K562 (cell line): Measurements from ENCODE around the gene CLDN15. TPM values are rescaled to one million over a fixed set of nuclear protein-coding genes. Genes with fewer than 3 reads are reported as not detected.

Experiments used
- AFF1 ChIP-seq, 2 experiments: fragments of 450-650 bp; IDR thresholded peaks; 2 replicates each; pipeline ENCODE4 v1.6.1; 2018; ENCODE audit warnings: mild to moderate bottlenecking in 2 of 2, low read depth in 1 of 2; ENCODE audit not compliant: partially characterized antibody in 2 of 2
- BCOR ChIP-seq: fragments of 450-650 bp; IDR thresholded peaks from 2 replicates; pipeline ENCODE4 v1.6.1; 2016
- BRD9 ChIP-seq: fragments of 450-650 bp; IDR thresholded peaks from 2 replicates; pipeline ENCODE4 v1.6.1; 2018; ENCODE audit warnings: low read depth; ENCODE audit not compliant: partially characterized antibody
- C11orf30 ChIP-seq: fragments of 450-650 bp; IDR thresholded peaks from 2 replicates; pipeline ENCODE4 v1.6.1; 2016; ENCODE audit warnings: low read depth, mild to moderate bottlenecking
- DLX4 ChIP-seq: fragments of 250-450 bp; sonication (Bioruptor Pico); IDR thresholded peaks from 2 replicates; pipeline ENCODE4 v1.6.1; 2021; ENCODE audit warnings: mild to moderate bottlenecking
- ELF2 ChIP-seq: fragments of 250-450 bp; sonication (Bioruptor Pico); IDR thresholded peaks from 2 replicates; pipeline ENCODE4 v1.5.0; 2021; ENCODE audit warnings: mild to moderate bottlenecking
- EP400 ChIP-seq: fragments of 450-650 bp; IDR thresholded peaks from 2 replicates; pipeline ENCODE4 v1.6.1; 2017; ENCODE audit warnings: antibody characterized with exemption, mild to moderate bottlenecking, moderate library complexity
- FOXA1 ChIP-seq: fragments of 450-650 bp; IDR thresholded peaks from 2 replicates; pipeline ENCODE4 v1.6.1; 2016; ENCODE audit warnings: mild to moderate bottlenecking, borderline replicate concordance
- FOXA3 ChIP-seq, 2 experiments: fragments of 450-650 bp in 1 of 2; sonication (generic) in 1 of 2; formaldehyde crosslinking; IDR thresholded peaks in 1 of 2; conservative IDR thresholded peaks in 1 of 2; 2 replicates each; pipeline versions ENCODE4 v1.4.0 to v1.8.0; 2020 to 2022; ENCODE audit warnings: mild to moderate bottlenecking in 2 of 2, missing genetic modification reagents in 1 of 2
- FOXM1 ChIP-seq, 2 experiments: fragments of 450-650 bp in 1 of 2; sonication (generic) in 1 of 2; formaldehyde crosslinking in 1 of 2; IDR thresholded peaks; 2 replicates each; pipeline versions ENCODE4 v1.6.1 to v1.9.0; 2017 to 2022; ENCODE audit warnings: low read depth in 2 of 2, mild to moderate bottlenecking in 2 of 2, missing genetic modification reagents in 1 of 2, moderate library complexity in 1 of 2
- IFI16 ChIP-seq: fragments of 250-450 bp; sonication (Bioruptor Pico); IDR thresholded peaks from 2 replicates; pipeline ENCODE4 v2.1.2; 2022; ENCODE audit warnings: mild to moderate bottlenecking, inconsistent platforms
- LEF1 ChIP-seq: fragments of 450-650 bp; IDR thresholded peaks from 2 replicates; pipeline ENCODE4 v1.6.1; 2016; ENCODE audit warnings: mild to moderate bottlenecking
- MTA2 ChIP-seq: fragments of 450-650 bp; IDR thresholded peaks from 2 replicates; pipeline ENCODE4 v1.6.1; 2016; ENCODE audit warnings: low read depth
- MXI1 ChIP-seq: IDR thresholded peaks from 2 replicates; pipeline ENCODE4 v1.6.1; 2011; ENCODE audit warnings: low read depth, mild to moderate bottlenecking, improper control_type of control experiment, low read length
- POLR2AphosphoS2 ChIP-seq: IDR thresholded peaks from 2 replicates; pipeline ENCODE4 v1.6.1; 2012; ENCODE audit warnings: low read length, improper control_type of control experiment
- PURB ChIP-seq: sonication (generic); formaldehyde crosslinking; IDR thresholded peaks from 2 replicates; pipeline ENCODE4 v1.9.0; 2021; ENCODE audit warnings: low read depth, mild to moderate bottlenecking, missing genetic modification reagents
- RB1 ChIP-seq: fragments of 450-650 bp; IDR thresholded peaks from 2 replicates; pipeline ENCODE4 v1.6.1; 2017; ENCODE audit warnings: low read depth, mild to moderate bottlenecking
- RFX1 ChIP-seq: fragments of 450-650 bp; IDR thresholded peaks from 2 replicates; pipeline ENCODE4 v1.6.1; 2016; ENCODE audit warnings: mild to moderate bottlenecking, moderate library complexity
- SIN3A ChIP-seq, 2 experiments: fragments of 150-350 bp in 1 of 2; IDR thresholded peaks; 2 replicates each; pipeline ENCODE4 v1.6.1; 2011 to 2016; ENCODE audit warnings: borderline replicate concordance in 2 of 2, low read depth in 2 of 2, low read length in 2 of 2, mild to moderate bottlenecking in 2 of 2, moderate library complexity in 2 of 2; ENCODE audit not compliant: control insufficient read depth in 1 of 2
- SMARCA4 ChIP-seq: fragments of 450-650 bp; IDR thresholded peaks from 2 replicates; pipeline ENCODE4 v1.6.1; 2016
- SP2 ChIP-seq: IDR thresholded peaks from 2 replicates; pipeline ENCODE4 v1.6.1; 2011; ENCODE audit warnings: mild to moderate bottlenecking, low read depth, low read length, moderate library complexity; ENCODE audit not compliant: poor library complexity, severe bottlenecking; ENCODE audit errors: extremely low read depth
- SREBF1 ChIP-seq: fragments of 150-350 bp; IDR thresholded peaks from 2 replicates; pipeline ENCODE4 v1.6.1; 2014; ENCODE audit warnings: antibody characterized with exemption, low read depth, low read length, borderline replicate concordance
- TAF15 ChIP-seq: fragments of 200-400 bp; formaldehyde crosslinking; IDR thresholded peaks from 2 replicates; pipeline ENCODE4 v1.6.1; 2017; ENCODE audit warnings: mild to moderate bottlenecking, low read depth, low read length, moderate library complexity
- TBP ChIP-seq: optimal IDR thresholded peaks from 2 replicates; pipeline ENCODE3; 2011; ENCODE audit warnings: low read depth, low read length, improper control_type of control experiment
- TCF3 ChIP-seq: sonication (generic); formaldehyde crosslinking; IDR thresholded peaks from 2 replicates; pipeline ENCODE4 v1.4.0; 2020; ENCODE audit warnings: mild to moderate bottlenecking, missing genetic modification reagents
- ZNF436 ChIP-seq: fragments of 250-450, 450-650 bp; sonication (Bioruptor Pico); formaldehyde crosslinking; IDR thresholded peaks from 2 replicates; pipeline ENCODE4 v1.7.0; 2020; ENCODE audit warnings: mild to moderate bottlenecking
- ZSCAN29 ChIP-seq: fragments of 450-650 bp; IDR thresholded peaks from 2 replicates; pipeline ENCODE4 v1.6.1; 2017
- polyA plus RNA-seq, 8 experiments: library from polyadenylated mRNA; depleted of rRNA in 4 of 8; stranded (reverse) in 5 of 8; unstranded in 3 of 8; fragments of >200 nt; fragmentation: Nextera tagmentation in 2 of 8; fragmentation: Illumina TruSeq in 1 of 8; extraction: Ambion mirVana in 2 of 8; extraction: Trizol in 1 of 8; gene quantifications; 2 replicates each; pipeline versions ENCODE4 v1.2.1 to v1.2.3, GENCODE V29; 2011 to 2014; ENCODE audit warnings: inconsistent platforms in 1 of 8, missing spikeins in 1 of 8
- total RNA-seq, 7 experiments: library from RNA; depleted of rRNA in 6 of 7; stranded (reverse); fragments of >200 nt in 6 of 7; fragmentation: Illumina TruSeq in 2 of 7; extraction: Trizol in 2 of 7; gene quantifications; 2 replicates each; pipeline versions ENCODE4 v1.2.1 to v1.2.3, GENCODE V29; 2011 to 2021; ENCODE audit warnings: low replicate concordance in 1 of 7

The CLDN15 gene
- total and polyA plus RNA-seq, 9 of the 15 experiments (the other 6 are each of a cell fraction or from before 2014, with no cell fraction given) = 0.32 to 14.5 (median 7.4) TPM

GRCh38 chr7:101244375-101245146 is 7.0 kb upstream of the CLDN15 start, which contains the start of gene FIS1 (continued):
- no peak for TF ChIP-seq BRD9
- TF ChIP-seq MXI1 = peak; percentile 81
- no peak for TF ChIP-seq ZSCAN29
- peak; percentile 49 to 99 for TF ChIP-seq AFF1 (IDR thresholded peaks at IDR 0.05; ENCODE audit: low read depth in 1 of 2, partially characterized antibody in 2 of 2)
- TF ChIP-seq MTA2 = no peak
- TF ChIP-seq RFX1 = no peak
- TF ChIP-seq EP400 = peak; percentile 91
- no peak for TF ChIP-seq PURB (CRISPR knock-in tag)
- no peak for TF ChIP-seq FOXM1 (IDR thresholded peaks at IDR 0.05; ENCODE audit: low read depth)
- TF ChIP-seq FOXM1 (CRISPR knock-in tag; IDR thresholded peaks at IDR 0.05; ENCODE audit: low read depth) = peak; percentile 78; the same call in 1 of the 2 replicates
- peak; percentile 79 to 92 for TF ChIP-seq FOXA3 (CRISPR knock-in tag; conservative IDR thresholded peaks at IDR 0.05 in 1 of 2, IDR thresholded peaks at IDR 0.05 in 1 of 2)
- no peak; the same call in 1 of the 2 replicates for TF ChIP-seq TCF3 (CRISPR knock-in tag)
- TF ChIP-seq ZNF436 (CRISPR knock-in tag) = no peak
- no peak for TF ChIP-seq DLX4 (CRISPR knock-in tag)
- TF ChIP-seq LEF1 = no peak
- TF ChIP-seq SREBF1 = no peak
- TF ChIP-seq ELF2 (CRISPR knock-in tag) = peak; percentile 77; the same call in 1 of the 2 replicates
- peak; percentile 79 for TF ChIP-seq C11orf30
- TF ChIP-seq BCOR = peak; percentile 67; the same call in 1 of the 2 replicates
- no peak for TF ChIP-seq FOXA1
- TF ChIP-seq SMARCA4 = no peak
- no peak for TF ChIP-seq IFI16 (CRISPR knock-in tag)
- TF ChIP-seq TBP = peak; percentile 60
- TF ChIP-seq POLR2AphosphoS2 = peak; percentile 96
- peak; percentile 78 for TF ChIP-seq RB1
- no peak for TF ChIP-seq TAF15
- peak; percentile 91 to 96 for TF ChIP-seq SIN3A (IDR thresholded peaks at IDR 0.05; ENCODE audit: borderline replicate concordance in 2 of 2, control insufficient read depth in 1 of 2, low read depth in 2 of 2, low read length in 2 of 2)
- peak; percentile 21 for TF ChIP-seq SP2
